Upper lobe of left lung (tissue), 4 donors: ENCODE results near the gene MXRA7.

ENCODE experiments used
- POLR2A ChIP-seq, 4 donors: fragments of 450-650 bp; IDR thresholded peaks; one replicate each; pipeline ENCODE4 v1.5.1; 2016 to 2017; ENCODE audit warnings: antibody characterized with exemption in 4 of 4, mild to moderate bottlenecking in 2 of 4
- POLR2AphosphoS5 ChIP-seq, 2 donors: sonication (generic); formaldehyde crosslinking; IDR thresholded peaks; one replicate each; pipeline ENCODE4 v1.5.1; 2017; ENCODE audit warnings: antibody characterized with exemption in 2 of 2

DNA sequence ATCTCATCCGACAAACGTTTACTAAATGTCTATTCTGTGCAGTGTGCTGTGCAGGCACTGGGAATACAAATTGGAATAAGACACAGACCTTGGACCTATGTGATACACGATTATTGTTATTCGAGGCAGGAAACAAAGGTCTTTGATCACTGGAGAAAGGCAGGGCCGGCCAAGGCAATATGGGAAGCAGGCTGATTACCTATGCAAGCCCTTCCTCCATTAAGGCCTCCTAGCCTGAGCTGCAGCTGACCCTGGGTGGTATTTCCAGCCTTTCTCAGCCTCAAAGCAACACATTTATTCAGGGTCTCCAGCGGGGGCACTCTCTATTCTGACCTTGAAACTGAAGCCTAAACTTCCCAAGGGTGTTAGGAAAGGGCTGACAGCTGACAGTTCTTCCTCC, 80.6 kb downstream of the MXRA7 start:
- no peak for TF ChIP-seq POLR2A (IDR thresholded peaks at IDR 0.05)
- no peak for TF ChIP-seq POLR2AphosphoS5 (IDR thresholded peaks at IDR 0.05)
